IMR-90 (cell line): Measurements from ENCODE around the gene LRRC14B. TPM values are rescaled to one million over a fixed set of nuclear protein-coding genes. Genes with fewer than 3 reads are reported as not detected.
A peak's percentile ranks its signal among the peaks of the same experiment; 100 is the strongest.

Experiments used
- ATAC-seq: fragments of 200-7000 bp; cut with Tn5 transposase; 2 replicates; pipeline ENCODE4 v1.9.1; 2020; ENCODE audit warnings: low read depth, mild to moderate bottlenecking, moderate library complexity
- BruUV-seq: library from RNA; stranded (reverse); fragments of 400-500 nt; replicated peaks from 2 replicates; lab custom pipeline; 2021; lab: Mats Ljungman, UMichigan
- CTCF ChIA-PET: fragments of 300-600 bp; formaldehyde crosslinking; extraction: SDS; loops from one replicate; lab custom pipeline; 2021; ENCODE audit warnings: antibody characterized with exemption; lab: Yijun Ruan, JAX
- POLR2A ChIA-PET: fragments of 300-600 bp; sonication (Branson Sonifier 250); formaldehyde crosslinking; loops from one replicate; lab custom pipeline; 2022; ENCODE audit warnings: antibody characterized with exemption; ENCODE audit not compliant: unreplicated experiment; lab: Charles Lee
- DNase-seq: peaks from one replicate; pipeline ENCODE4 v3.0.0; 2013
- H2AFZ ChIP-seq: replicated peaks from 2 replicates; pipeline ENCODE3; 2013; ENCODE audit warnings: low read length, mild to moderate bottlenecking; ENCODE audit not compliant: poor library complexity
- H2AK5ac ChIP-seq: 2 replicates; pipeline ENCODE4 v1.6.1; 2013; ENCODE audit warnings: low read depth, low read length, inconsistent platforms
- H2AK9ac ChIP-seq: replicated peaks from 2 replicates; pipeline ENCODE3; 2013; ENCODE audit warnings: mild to moderate bottlenecking, low read depth, low read length, moderate library complexity; ENCODE audit not compliant: poor library complexity
- H2BK120ac ChIP-seq: 2 replicates; pipeline ENCODE4 v1.6.1; 2013; ENCODE audit warnings: low read depth, low read length, inconsistent platforms
- H2BK15ac ChIP-seq: 3 replicates; pipeline ENCODE4 v1.6.1; 2013; ENCODE audit warnings: low read depth, low read length, inconsistent platforms
- H2BK20ac ChIP-seq: 2 replicates; pipeline ENCODE4 v1.6.1; 2013; ENCODE audit warnings: low read depth, mild to moderate bottlenecking, inconsistent platforms, low read length, moderate library complexity
- H2BK5ac ChIP-seq: 2 replicates; pipeline ENCODE4 v1.6.1; 2013; ENCODE audit warnings: mild to moderate bottlenecking, low read depth, low read length, inconsistent platforms; ENCODE audit not compliant: poor library complexity, severe bottlenecking
- H3K14ac ChIP-seq: replicated peaks from 2 replicates; pipeline ENCODE4 v1.6.1; 2013; ENCODE audit warnings: low read depth, low read length, inconsistent platforms
- H3K18ac ChIP-seq: 2 replicates; pipeline ENCODE4 v1.6.1; 2013; ENCODE audit warnings: low read depth, low read length, control low read depth
- H3K23ac ChIP-seq: 2 replicates; pipeline ENCODE4 v1.6.1; 2013; ENCODE audit warnings: low read depth, low read length, inconsistent platforms
- H3K27ac ChIP-seq: 2 replicates; pipeline ENCODE4 v1.5.1; 2013; ENCODE audit warnings: mild to moderate bottlenecking, control low read depth, low read length; ENCODE audit not compliant: insufficient read depth
- H3K27me3 ChIP-seq: 2 replicates; pipeline ENCODE4 v1.6.1; 2013; ENCODE audit warnings: low read length; ENCODE audit not compliant: control insufficient read depth, insufficient read depth
- H3K36me3 ChIP-seq: 2 replicates; pipeline ENCODE4 v1.6.1; 2013; ENCODE audit warnings: low read length, mixed read lengths; ENCODE audit not compliant: control insufficient read depth, insufficient read depth
- H3K4ac ChIP-seq: 2 replicates; pipeline ENCODE4 v1.6.1; 2013; ENCODE audit warnings: low read depth, low read length, inconsistent platforms
- H3K4me1 ChIP-seq: 2 replicates; pipeline ENCODE4 v1.6.1; 2013; ENCODE audit warnings: low read length, mixed read lengths; ENCODE audit not compliant: control insufficient read depth, insufficient read depth
- H3K4me2 ChIP-seq: 2 replicates; pipeline ENCODE4 v1.6.1; 2013; ENCODE audit warnings: low read depth, mild to moderate bottlenecking, control low read depth, low read length, moderate library complexity
- H3K4me3 ChIP-seq: 2 replicates; pipeline ENCODE4 v1.5.1; 2013; ENCODE audit warnings: low read depth, mild to moderate bottlenecking, control low read depth, low read length, moderate library complexity; ENCODE audit not compliant: insufficient read depth
- H3K56ac ChIP-seq: 2 replicates; pipeline ENCODE4 v1.6.1; 2013; ENCODE audit warnings: low read length, inconsistent platforms; ENCODE audit not compliant: insufficient read depth; ENCODE audit errors: extremely low read depth
- H3K79me1 ChIP-seq, 2 experiments: 2 replicates each; pipeline ENCODE4 v1.6.1; 2013; ENCODE audit warnings: low read length in 2 of 2, inconsistent platforms in 1 of 2, low read depth in 1 of 2
- H3K9ac ChIP-seq: 2 replicates; pipeline ENCODE4 v1.6.1; 2013; ENCODE audit warnings: low read depth, low read length, control low read depth
- H3K9me1 ChIP-seq: 2 replicates; pipeline ENCODE4 v1.6.1; 2013; ENCODE audit warnings: low read length, inconsistent platforms; ENCODE audit not compliant: insufficient read depth
- H3K9me3 ChIP-seq: 2 replicates; pipeline ENCODE4 v1.6.1; 2013; ENCODE audit warnings: low read length; ENCODE audit not compliant: control insufficient read depth, insufficient read depth
- H4K20me1 ChIP-seq: 2 replicates; pipeline ENCODE4 v1.6.1; 2013; ENCODE audit warnings: low read length, inconsistent platforms; ENCODE audit not compliant: insufficient read depth
- H4K5ac ChIP-seq: 2 replicates; pipeline ENCODE4 v1.6.1; 2013; ENCODE audit warnings: mild to moderate bottlenecking, low read depth, low read length, control low read depth
- H4K8ac ChIP-seq, 2 experiments: 2 replicates each; pipeline ENCODE4 v1.6.1; 2013; ENCODE audit warnings: low read depth in 2 of 2, low read length in 2 of 2, control low read depth in 1 of 2, inconsistent platforms in 1 of 2
- H4K91ac ChIP-seq: 2 replicates; pipeline ENCODE4 v1.6.1; 2013; ENCODE audit warnings: low read depth, low read length, inconsistent platforms; ENCODE audit not compliant: insufficient read depth
- CEBPB ChIP-seq: IDR thresholded peaks from 2 replicates; pipeline ENCODE4 v1.6.1; 2012; ENCODE audit warnings: low read depth, low read length, improper control_type of control experiment
- ELK1 ChIP-seq: fragments of 150-350 bp; IDR thresholded peaks from 2 replicates; pipeline ENCODE4 v1.6.1; 2016; ENCODE audit warnings: low read depth, mild to moderate bottlenecking, low read length, moderate library complexity, borderline replicate concordance
- FOS ChIP-seq: fragments of 150-350 bp; IDR thresholded peaks from 2 replicates; pipeline ENCODE4 v1.6.1; 2016; ENCODE audit warnings: low read depth, low read length
- MAFK ChIP-seq: IDR thresholded peaks from 2 replicates; pipeline ENCODE4 v1.6.1; 2012; ENCODE audit warnings: low read depth, low read length, improper control_type of control experiment
- MAZ ChIP-seq: IDR thresholded peaks from 2 replicates; pipeline ENCODE4 v1.6.1; 2012; ENCODE audit warnings: low read depth, mild to moderate bottlenecking, low read length, improper control_type of control experiment, moderate library complexity, borderline replicate concordance
- MXI1 ChIP-seq: IDR thresholded peaks from 2 replicates; pipeline ENCODE4 v1.6.1; 2012; ENCODE audit warnings: low read depth, mild to moderate bottlenecking, low read length, moderate library complexity, borderline replicate concordance
- NFE2L2 ChIP-seq: fragments of 150-350 bp; IDR thresholded peaks from 2 replicates; pipeline ENCODE4 v1.6.1; 2016; ENCODE audit warnings: low read depth, mild to moderate bottlenecking, low read length
- RCOR1 ChIP-seq: IDR thresholded peaks from 2 replicates; pipeline ENCODE4 v1.6.1; 2012; ENCODE audit warnings: mild to moderate bottlenecking, low read length, improper control_type of control experiment; ENCODE audit not compliant: insufficient replicate concordance
- SMC3 ChIP-seq: fragments of 150-350 bp; IDR thresholded peaks from 2 replicates; pipeline ENCODE4 v1.6.1; 2016; ENCODE audit warnings: low read depth, mild to moderate bottlenecking, antibody characterized with exemption, low read length, moderate library complexity
- WGBS, 2 experiments: methylation state at CpG; one replicate each; pipeline versions ENCODE4 v1.1.5 to v1.1.7; 2013; ENCODE audit warnings: missing lambda C conversion rate in 2 of 2; ENCODE audit not compliant: insufficient read length in 1 of 2; ENCODE audit errors: extremely low coverage in 2 of 2; 5-methylcytosine and 5-hydroxymethylcytosine counted together
- dilution Hi-C: fragments of 300-500 bp; cut with HindIII; formaldehyde crosslinking; loops from one replicate; pipeline ENCODE4 v1.14.3; 2018; ENCODE audit warnings: low sequenced_read_pairs; ENCODE audit not compliant: unreplicated experiment
- in situ Hi-C: fragments of 300-500 bp; cut with MboI; formaldehyde crosslinking; loops from 3 replicates; pipeline ENCODE4 v1.14.3; 2019; ENCODE audit warnings: low sequenced_read_pairs, inconsistent platforms, mixed read lengths
- intact Hi-C: fragments of 100-400 bp; cut with micrococcal nuclease; formaldehyde crosslinking; loops from 2 replicates; pipeline ENCODE4 v1.10.0; 2022
- polyA plus RNA-seq, 3 experiments: library from polyadenylated mRNA; depleted of rRNA; stranded (reverse); fragments of >200 nt; gene quantifications; 2 replicates each; pipeline ENCODE4 v1.2.3, GENCODE V29; 2012; ENCODE audit warnings: low replicate concordance in 1 of 3
- total RNA-seq: library from RNA; depleted of rRNA; stranded (reverse); fragments of >200 nt; gene quantifications from 2 replicates; pipeline ENCODE4 v1.2.3, GENCODE V29; 2012
- TF ChIP-seq, protein P1 (sequence below): conservative IDR thresholded peaks from 2 replicates; pipeline ENCODE4 v1.5.1; 2012; ENCODE audit warnings: mild to moderate bottlenecking, low read depth, low read length, improper control_type of control experiment

LRRC14B gene
- total and polyA plus RNA-seq, 2 of the 4 experiments (the other 2 are of a cell fraction) = not detected

GRCh38 chr5:194603-195209 is 3.4 kb downstream of the LRRC14B start:
- Histone ChIP-seq H2AK5ac (peak overlapping the region; percentile 28; the same call in 1 of the 2 replicates), H3K4ac (no peak overlapping the region), H3K9me1 (peaks cover 2% of the 10 kb centered on the region; the same call in 1 of the 2 replicates), H3K18ac (no peak overlapping the region), H3K4me1 (no peaks in the 10 kb centered on the region), H3K14ac (no peak overlapping the region; the same call in 1 of the 2 replicates), H2BK120ac (no peak overlapping the region), H3K9me3 (no peaks in the 10 kb centered on the region), H3K23ac (no peak overlapping the region), H3K27ac (no peak overlapping the region), H3K4me2 (no peak overlapping the region), H2BK20ac (no peak overlapping the region), H2BK15ac (no peak overlapping the region), H4K91ac (no peak overlapping the region), H3K27me3 (peaks cover 12% of the 10 kb centered on the region; the same call in 1 of the 2 replicates), H4K5ac (no peak overlapping the region), H2AK9ac (no peak overlapping the region), H3K36me3 (peaks cover 4% of the 10 kb centered on the region), H2BK5ac (no peak overlapping the region), H2AFZ (no peak overlapping the region), H4K8ac (no peak overlapping the region), H3K79me1 (no peaks in the 10 kb centered on the region), H3K9ac (no peak overlapping the region), H3K4me3 (no peak overlapping the region), H4K20me1 (no peaks in the 10 kb centered on the region; the same call in 1 of the 2 replicates), H3K56ac (no peak overlapping the region)
- CTCF ChIA-PET = no interaction called here
- 92% methylated on average over 30 of the region's 36 CpGs; no CpG with 5 or more reads in 1 of the 2 experiments for WGBS, 2 experiments
- intact Hi-C loops = no loop called here
- POLR2A ChIA-PET = no interaction called here
- dilution Hi-C loops = no loop called here
- in situ Hi-C loops = no loop called here
- ATAC-seq = no peak
- BruUV-seq = no TSS peak
- TF ChIP-seq MAZ (no peak), MXI1 (no peak), SMC3 (no peak), NFE2L2 (no peak), CEBPB (no peak), RCOR1 (no peak), FOS (no peak), MAFK (no peak), ELK1 (no peak)
- TF ChIP-seq, protein P1, sequence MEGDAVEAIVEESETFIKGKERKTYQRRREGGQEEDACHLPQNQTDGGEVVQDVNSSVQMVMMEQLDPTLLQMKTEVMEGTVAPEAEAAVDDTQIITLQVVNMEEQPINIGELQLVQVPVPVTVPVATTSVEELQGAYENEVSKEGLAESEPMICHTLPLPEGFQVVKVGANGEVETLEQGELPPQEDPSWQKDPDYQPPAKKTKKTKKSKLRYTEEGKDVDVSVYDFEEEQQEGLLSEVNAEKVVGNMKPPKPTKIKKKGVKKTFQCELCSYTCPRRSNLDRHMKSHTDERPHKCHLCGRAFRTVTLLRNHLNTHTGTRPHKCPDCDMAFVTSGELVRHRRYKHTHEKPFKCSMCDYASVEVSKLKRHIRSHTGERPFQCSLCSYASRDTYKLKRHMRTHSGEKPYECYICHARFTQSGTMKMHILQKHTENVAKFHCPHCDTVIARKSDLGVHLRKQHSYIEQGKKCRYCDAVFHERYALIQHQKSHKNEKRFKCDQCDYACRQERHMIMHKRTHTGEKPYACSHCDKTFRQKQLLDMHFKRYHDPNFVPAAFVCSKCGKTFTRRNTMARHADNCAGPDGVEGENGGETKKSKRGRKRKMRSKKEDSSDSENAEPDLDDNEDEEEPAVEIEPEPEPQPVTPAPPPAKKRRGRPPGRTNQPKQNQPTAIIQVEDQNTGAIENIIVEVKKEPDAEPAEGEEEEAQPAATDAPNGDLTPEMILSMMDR = no peak
- no peak for DNase-seq
